OCI-LY7 (cell line): ENCODE data around the gene FGFRL1. TPM values are rescaled to one million over a fixed set of nuclear protein-coding genes. Genes with fewer than 3 reads are reported as not detected.

Source experiments
- BruUV-seq: library from RNA; stranded (reverse); fragments of 400-500 nt; replicated peaks from 2 replicates; lab custom pipeline; 2021; lab: Mats Ljungman, UMichigan
- CTCF ChIA-PET: fragments of 300-600 bp; sonication (Branson Sonifier 250); formaldehyde crosslinking; loops from one replicate; lab custom pipeline; 2022; ENCODE audit warnings: antibody characterized with exemption; ENCODE audit not compliant: unreplicated experiment; lab: Charles Lee
- POLR2A ChIA-PET: fragments of 300-600 bp; sonication (Branson Sonifier 250); formaldehyde crosslinking; loops from one replicate; lab custom pipeline; 2022; ENCODE audit warnings: antibody characterized with exemption; lab: Charles Lee
- DNase-seq: peaks from one replicate; pipeline ENCODE4 v3.0.0-alpha.2; 2015; ENCODE audit warnings: low spot score
- H2AFZ ChIP-seq: fragments of 200-600 bp; sonication (generic), shearing (Covaris generic); 2 replicates; pipeline ENCODE4 v1.6.1; 2014; ENCODE audit warnings: mild to moderate bottlenecking, antibody characterized with exemption, low read length, moderate library complexity
- H3K27ac ChIP-seq: fragments of 200-600 bp; sonication (generic); 2 replicates; pipeline ENCODE4 v1.5.1; 2014; ENCODE audit warnings: mixed run types, low read depth, mild to moderate bottlenecking, moderate library complexity, low read length, inconsistent platforms; ENCODE audit not compliant: poor library complexity, severe bottlenecking
- H3K36me3 ChIP-seq: fragments of 200-600 bp; sonication (generic); 2 replicates; pipeline ENCODE4 v1.6.1; 2014; ENCODE audit warnings: mild to moderate bottlenecking, antibody characterized with exemption, low read length, moderate library complexity, mixed read lengths; ENCODE audit not compliant: insufficient read depth
- H3K4me1 ChIP-seq: fragments of 200-600 bp; sonication (generic); 2 replicates; pipeline ENCODE4 v1.5.1; 2014; ENCODE audit warnings: mild to moderate bottlenecking, low read length; ENCODE audit not compliant: insufficient read depth, poor library complexity, severe bottlenecking
- H3K4me2 ChIP-seq: fragments of 200-600 bp; sonication (generic); 2 replicates; pipeline ENCODE4 v1.6.1; 2014; ENCODE audit warnings: mild to moderate bottlenecking, low read length
- H3K4me3 ChIP-seq: fragments of 200-600 bp; sonication (generic); 2 replicates; pipeline ENCODE4 v1.5.1; 2014; ENCODE audit warnings: mild to moderate bottlenecking, low read depth, low read length; ENCODE audit not compliant: poor library complexity, severe bottlenecking
- H3K79me2 ChIP-seq: fragments of 200-600 bp; sonication (generic); 2 replicates; pipeline ENCODE4 v1.6.1; 2016; ENCODE audit warnings: low read depth, mild to moderate bottlenecking, low read length, moderate library complexity, mixed read lengths; ENCODE audit not compliant: insufficient read depth
- H3K9me2 ChIP-seq: fragments of 200-600 bp; sonication (generic); 2 replicates; pipeline ENCODE4 v1.6.1; 2016; ENCODE audit warnings: mild to moderate bottlenecking, low read length, mixed read lengths; ENCODE audit not compliant: insufficient read depth
- H3K9me3 ChIP-seq: fragments of 200-600 bp; sonication (generic); 2 replicates; pipeline ENCODE4 v1.6.1; 2014; ENCODE audit warnings: mild to moderate bottlenecking, mixed run types, low read length, mixed read lengths
- H4K20me1 ChIP-seq: fragments of 200-600 bp; sonication (generic); 2 replicates; pipeline ENCODE4 v1.6.1; 2014; ENCODE audit warnings: mild to moderate bottlenecking, antibody characterized with exemption, low read length, moderate library complexity, mixed read lengths; ENCODE audit not compliant: insufficient read depth
- EZH2phosphoT487 ChIP-seq: fragments of 200-600 bp; sonication (generic); IDR thresholded peaks from 2 replicates; pipeline ENCODE4 v1.6.1; 2018; ENCODE audit warnings: low read depth, borderline replicate concordance, mild to moderate bottlenecking, mixed run types, antibody characterized with exemption, low read length, moderate library complexity, mixed read lengths
- intact Hi-C: fragments of 100-400 bp; cut with micrococcal nuclease; formaldehyde crosslinking; loops from one replicate; pipeline ENCODE4 v1.10.0; 2022; ENCODE audit not compliant: unreplicated experiment
- total RNA-seq, 2 experiments: library from RNA; depleted of rRNA in 1 of 2; stranded (reverse); fragments of >200 nt in 1 of 2; shearing (Covaris generic) in 1 of 2; gene quantifications; 2 replicates each; pipeline ENCODE4 v1.2.3, GENCODE V29; 2014 to 2022
- TF ChIP-seq, protein P1 (sequence below): fragments of 200-600 bp; sonication (generic); conservative IDR thresholded peaks from 2 replicates; pipeline ENCODE4 v1.5.1; 2014; ENCODE audit warnings: mild to moderate bottlenecking, antibody characterized with exemption, low read length, moderate library complexity, mixed read lengths

Gene FGFRL1
- total RNA-seq, 2 experiments from 2014 or later: 1.4 to 2.7 TPM

DNA sequence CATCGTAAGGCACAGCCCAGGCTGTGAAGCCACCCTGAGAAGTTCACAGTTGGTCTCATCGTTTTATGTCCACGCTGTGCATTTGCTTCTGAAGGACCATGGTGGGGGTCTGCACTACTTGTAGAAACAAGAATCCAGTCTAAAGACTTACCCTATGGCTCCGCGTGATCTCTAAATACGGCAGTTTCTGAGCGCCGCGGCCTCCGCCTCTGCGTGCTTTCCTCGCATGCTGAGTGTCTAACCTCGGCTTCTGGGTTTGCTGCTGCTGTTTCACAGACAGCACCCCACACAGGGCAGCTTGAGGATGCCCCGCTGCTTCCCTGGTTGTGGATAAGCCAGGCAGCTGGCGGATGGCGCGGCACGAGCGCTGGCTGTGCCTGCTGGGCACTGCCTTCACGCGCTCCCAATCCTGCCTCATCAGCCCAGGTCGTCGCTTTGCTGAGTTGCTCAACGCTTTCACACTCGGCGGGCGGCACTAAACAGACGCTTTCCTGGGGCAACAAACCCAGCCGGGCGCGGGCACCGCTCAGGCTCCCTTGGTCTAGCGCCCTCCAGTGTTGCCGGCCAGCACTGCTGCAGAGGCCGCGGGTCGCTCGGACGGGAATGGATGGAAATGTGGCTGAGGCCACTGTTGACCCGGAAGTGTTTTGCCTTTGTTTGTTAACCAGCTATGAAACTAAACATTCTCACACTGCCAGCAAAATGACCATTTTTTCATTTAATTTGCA is 39.2 kb downstream of the FGFRL1 start:
- Histone ChIP-seq H3K27ac (no peak overlapping the region), H2AFZ (no peak overlapping the region), H3K4me2 (no peak overlapping the region), H3K4me3 (no peak overlapping the region), H3K9me3 (no peaks in the 10 kb centered on the region), H3K79me2 (no peaks in the 10 kb centered on the region), H3K9me2 (no peaks in the 10 kb centered on the region), H3K4me1 (peaks cover 5% of the 10 kb centered on the region), H4K20me1 (no peaks in the 10 kb centered on the region), H3K36me3 (no peaks in the 10 kb centered on the region)
- POLR2A ChIA-PET: no interaction called here
- no peak for DNase-seq
- TF ChIP-seq, protein P1, sequence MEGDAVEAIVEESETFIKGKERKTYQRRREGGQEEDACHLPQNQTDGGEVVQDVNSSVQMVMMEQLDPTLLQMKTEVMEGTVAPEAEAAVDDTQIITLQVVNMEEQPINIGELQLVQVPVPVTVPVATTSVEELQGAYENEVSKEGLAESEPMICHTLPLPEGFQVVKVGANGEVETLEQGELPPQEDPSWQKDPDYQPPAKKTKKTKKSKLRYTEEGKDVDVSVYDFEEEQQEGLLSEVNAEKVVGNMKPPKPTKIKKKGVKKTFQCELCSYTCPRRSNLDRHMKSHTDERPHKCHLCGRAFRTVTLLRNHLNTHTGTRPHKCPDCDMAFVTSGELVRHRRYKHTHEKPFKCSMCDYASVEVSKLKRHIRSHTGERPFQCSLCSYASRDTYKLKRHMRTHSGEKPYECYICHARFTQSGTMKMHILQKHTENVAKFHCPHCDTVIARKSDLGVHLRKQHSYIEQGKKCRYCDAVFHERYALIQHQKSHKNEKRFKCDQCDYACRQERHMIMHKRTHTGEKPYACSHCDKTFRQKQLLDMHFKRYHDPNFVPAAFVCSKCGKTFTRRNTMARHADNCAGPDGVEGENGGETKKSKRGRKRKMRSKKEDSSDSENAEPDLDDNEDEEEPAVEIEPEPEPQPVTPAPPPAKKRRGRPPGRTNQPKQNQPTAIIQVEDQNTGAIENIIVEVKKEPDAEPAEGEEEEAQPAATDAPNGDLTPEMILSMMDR: 0 out of 2 replicates have a peak, but pooled peaks have one; percentile 29
- no peak for TF ChIP-seq EZH2phosphoT487
- intact Hi-C loops: no loop called here
- CTCF ChIA-PET: no interaction called here
- BruUV-seq: no TSS peak

- TF ChIP-seq, protein P1: no peak
- no peak for TF ChIP-seq EZH2phosphoT487
- intact Hi-C loops: no loop called here
- no peak overlapping the region for H3K4me2 ChIP-seq
- no peak overlapping the region for H3K27ac ChIP-seq
- CTCF ChIA-PET: no interaction called here
- no peaks in the 10 kb centered on the region for H3K36me3 ChIP-seq
- no TSS peak for BruUV-seq
- no peaks in the 10 kb centered on the region for H3K9me3 ChIP-seq
- peaks cover 13% of the 10 kb centered on the region for H3K4me1 ChIP-seq
- H4K20me1 ChIP-seq: no peaks in the 10 kb centered on the region
- no peaks in the 10 kb centered on the region for H3K79me2 ChIP-seq
- no peak overlapping the region for H3K4me3 ChIP-seq
- POLR2A ChIA-PET: no interaction called here
- H2AFZ ChIP-seq: no peak overlapping the region
- no peak for DNase-seq
- no peaks in the 10 kb centered on the region for H3K9me2 ChIP-seq
Observed at GRCh38 chr4:1051472-1051871, 40.0 kb downstream of the FGFRL1 start.

DNA sequence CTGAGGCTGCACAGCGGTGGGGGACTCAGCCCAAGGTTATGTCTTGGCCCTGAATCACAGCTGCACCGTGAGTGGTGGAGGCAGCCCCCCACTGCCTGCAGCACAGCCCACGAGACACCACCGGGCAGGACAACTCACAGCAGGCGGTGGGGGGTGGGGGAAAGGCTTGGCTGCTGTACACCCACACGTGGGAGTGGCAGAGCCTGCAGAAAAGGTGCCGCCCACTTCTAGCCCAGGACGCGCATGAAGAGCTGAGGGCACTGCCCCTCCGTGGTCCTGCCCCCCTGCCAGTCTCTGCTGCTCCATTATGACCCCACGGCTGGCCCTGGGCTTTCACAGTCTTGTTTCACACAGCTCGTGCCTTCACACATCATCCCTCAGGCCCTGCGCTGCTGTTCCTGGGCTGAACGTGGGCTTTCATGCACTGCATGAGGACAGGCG is 40.8 kb downstream of the FGFRL1 start:
- H3K4me2 ChIP-seq: no peak overlapping the region
- CTCF ChIA-PET: no interaction called here

More for the DNA sequence above, 40.8 kb downstream of the FGFRL1 start:
- intact Hi-C loops: no loop called here
- Histone ChIP-seq H3K36me3 (no peaks in the 10 kb centered on the region), H4K20me1 (no peaks in the 10 kb centered on the region), H3K9me3 (no peaks in the 10 kb centered on the region), H3K4me3 (no peak overlapping the region), H2AFZ (no peak overlapping the region), H3K27ac (no peak overlapping the region), H3K9me2 (no peaks in the 10 kb centered on the region), H3K4me1 (peaks cover 15% of the 10 kb centered on the region), H3K79me2 (no peaks in the 10 kb centered on the region)
- BruUV-seq: no TSS peak
- TF ChIP-seq, protein P1: no peak
- no peak for TF ChIP-seq EZH2phosphoT487
- POLR2A ChIA-PET: no interaction called here
- no peak for DNase-seq
